RCC 7860 (cell line): ENCODE results near the gene CD38.
"Not testable (repeated sequence)": the region's sequence is repeated elsewhere in the genome, so short reads cannot be mapped to it uniquely, and the experiment has no call there.

Experiments
- DNase-seq: peaks from one replicate; pipeline ENCODE4 v3.0.0-alpha.2; 2015; ENCODE audit warnings: low spot score
- FAIRE-seq: peaks from 2 replicates; lab custom pipeline; 2012; peaks lifted over from hg19 to GRCh38; lab: Jason Lieb, UNC

The CD38 gene

DNA sequence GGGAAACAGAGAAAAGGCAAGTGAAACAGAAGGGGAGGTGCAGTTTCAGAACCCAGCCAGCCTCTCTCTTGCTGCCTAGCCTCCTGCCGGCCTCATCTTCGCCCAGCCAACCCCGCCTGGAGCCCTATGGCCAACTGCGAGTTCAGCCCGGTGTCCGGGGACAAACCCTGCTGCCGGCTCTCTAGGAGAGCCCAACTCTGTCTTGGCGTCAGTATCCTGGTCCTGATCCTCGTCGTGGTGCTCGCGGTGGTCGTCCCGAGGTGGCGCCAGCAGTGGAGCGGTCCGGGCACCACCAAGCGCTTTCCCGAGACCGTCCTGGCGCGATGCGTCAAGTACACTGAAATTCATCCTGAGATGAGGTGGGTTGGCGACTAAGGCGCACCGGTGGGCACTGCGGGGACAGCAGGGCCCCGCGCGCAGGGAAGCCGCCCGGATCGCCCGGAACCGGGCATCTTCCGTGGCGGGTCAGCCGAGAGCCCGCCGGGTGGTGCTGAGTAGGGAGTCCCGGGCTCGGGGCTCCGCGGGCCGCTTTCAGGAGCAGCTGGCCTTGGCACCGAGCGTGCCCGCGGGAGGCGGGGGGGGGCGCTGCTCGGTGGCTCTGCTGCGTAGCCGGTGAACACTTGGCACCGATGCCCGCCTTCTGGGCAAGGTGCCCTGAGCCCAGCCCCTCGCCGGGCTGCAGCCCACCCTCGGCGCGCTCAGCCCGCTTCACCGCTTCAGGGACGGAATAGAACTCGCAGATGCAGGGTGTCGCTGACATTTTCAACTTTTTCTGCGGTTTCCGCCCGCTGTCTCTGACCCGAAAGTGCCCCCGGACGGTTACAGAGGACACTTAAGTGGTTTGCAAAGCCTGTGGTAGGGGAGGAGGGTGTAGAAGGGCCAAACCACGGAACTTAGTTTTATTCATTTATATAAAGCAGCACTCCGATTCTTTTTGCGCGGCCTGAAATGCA is at the start of gene CD38:
TSS of gene CD38 (plus strand) at position 40 of the 953 bp plus-strand sequence. CDS start at position 127, 87 bp downstream.
- FAIRE-seq (no peak), DNase-seq (no peak)

DNA sequence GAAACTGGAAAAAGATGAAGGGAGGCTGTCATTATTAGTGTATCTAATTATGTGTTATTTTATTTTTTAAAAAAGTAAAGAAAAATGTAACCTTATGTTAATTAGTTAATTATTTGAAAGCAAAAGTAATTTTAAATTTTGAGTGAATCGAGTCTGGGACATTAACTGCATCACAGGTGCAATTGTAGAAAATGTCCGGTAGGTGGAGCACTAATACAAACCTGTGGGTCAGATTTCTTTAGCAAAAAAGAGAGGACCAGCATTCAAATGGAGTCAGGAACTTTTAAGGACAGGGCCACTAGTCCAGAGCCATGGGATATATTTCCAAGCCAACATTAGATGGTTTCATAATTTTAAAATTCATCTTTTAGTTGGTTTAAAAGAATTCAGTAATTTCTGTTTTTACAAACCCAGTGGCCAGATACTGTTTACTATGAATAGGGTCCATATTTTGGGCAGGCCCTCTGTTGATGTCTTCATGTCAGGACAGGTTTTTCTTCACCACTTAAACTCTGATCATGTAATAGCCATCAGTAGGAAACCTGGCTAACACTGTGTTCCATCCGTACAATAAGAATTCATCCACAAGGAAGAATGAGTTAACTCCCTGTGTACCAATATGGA is 48.1 kb upstream of the CD38 start:
- DNase-seq (peak; percentile 44), FAIRE-seq (peak; percentile 90)

DNA sequence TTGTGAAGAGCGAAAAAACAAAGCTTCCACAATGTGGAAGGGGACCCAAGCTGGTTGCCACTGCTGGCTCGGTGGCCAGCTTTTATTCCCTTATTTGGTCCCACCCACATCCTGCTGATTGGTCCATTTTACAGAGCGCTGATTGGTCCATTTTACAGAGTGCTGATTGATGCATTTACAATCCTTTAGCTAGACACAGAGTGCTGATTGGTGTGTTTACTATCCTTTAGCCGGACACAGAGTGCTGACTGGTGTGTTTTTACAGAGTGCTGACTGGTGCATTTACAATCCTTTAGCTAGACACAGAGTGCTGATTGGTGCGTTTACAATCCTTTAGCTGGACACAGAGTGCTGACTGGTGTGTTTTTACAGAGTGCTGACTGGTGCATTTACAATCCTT is 45.1 kb upstream of the CD38 start:
- FAIRE-seq, DNase-seq: not testable (repeated sequence)

DNA sequence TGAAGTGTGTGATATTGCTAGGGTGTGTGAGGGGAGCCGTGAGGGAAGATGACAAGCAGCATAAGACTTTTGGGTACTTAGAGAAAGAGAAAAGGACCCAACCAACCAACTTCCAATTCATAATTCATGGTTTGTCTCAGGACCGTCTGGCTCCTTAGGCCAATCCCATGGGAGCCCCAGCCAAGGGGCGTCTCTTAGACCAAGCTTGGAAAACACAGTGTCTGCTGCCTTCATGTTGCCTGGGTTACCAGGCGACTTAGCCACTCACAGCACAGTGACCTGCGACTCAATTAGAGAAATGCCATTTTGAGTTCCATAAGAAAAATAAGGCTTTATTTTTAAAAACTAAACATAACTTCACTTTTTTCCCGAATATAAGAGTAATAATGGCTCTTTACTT is 42.6 kb upstream of the CD38 start:
- DNase-seq (no peak), FAIRE-seq (no peak)

DNA sequence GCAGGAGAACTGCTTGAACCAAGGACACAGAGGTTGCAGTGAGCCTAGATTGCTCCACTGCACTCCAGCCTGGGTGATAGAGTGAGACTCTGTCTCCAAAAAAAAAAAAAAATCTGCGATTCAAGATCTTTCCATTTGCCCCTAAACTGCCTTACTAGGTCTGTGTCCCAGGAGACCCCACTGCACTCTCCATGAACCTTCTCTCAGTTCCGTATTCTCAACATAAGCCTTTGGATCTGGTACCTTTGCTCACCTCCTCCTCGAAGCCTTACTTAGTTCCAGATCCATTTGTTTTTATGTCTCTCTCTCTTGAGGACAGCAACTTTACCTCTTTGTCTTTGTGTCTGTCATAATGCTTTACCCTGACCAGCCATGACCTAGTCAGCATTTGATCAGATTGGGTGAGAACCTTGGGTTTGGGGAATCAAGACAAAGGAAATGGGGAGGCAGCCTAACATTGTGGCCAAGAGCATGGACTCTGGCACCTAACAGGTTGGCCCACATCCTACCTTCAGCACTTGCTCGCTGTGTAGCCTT is 41.5 kb upstream of the CD38 start:
- no peak for FAIRE-seq

DNA sequence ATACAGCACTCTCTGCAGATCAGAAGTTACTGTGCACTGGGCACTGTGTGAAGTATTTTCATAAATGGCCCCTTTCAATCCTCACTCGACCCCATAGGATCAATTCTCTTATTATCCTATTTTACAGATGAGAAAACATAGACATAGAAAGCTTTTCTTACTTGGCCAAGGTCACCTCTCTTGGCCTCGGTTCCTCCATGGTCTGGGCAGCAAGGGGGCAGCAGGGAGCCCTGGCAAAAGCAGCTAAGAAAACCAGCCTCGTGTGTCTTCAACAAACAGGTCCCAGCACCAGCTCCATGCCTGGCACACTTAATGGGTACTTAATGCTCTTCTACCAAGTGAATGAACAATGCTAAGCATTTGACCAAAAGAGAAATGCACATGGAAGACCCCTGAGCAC is 40.9 kb upstream of the CD38 start:
- no peak for DNase-seq
- no peak for FAIRE-seq

More for the DNA sequence above, 41.5 kb upstream of the CD38 start:
- DNase-seq = no peak

DNA sequence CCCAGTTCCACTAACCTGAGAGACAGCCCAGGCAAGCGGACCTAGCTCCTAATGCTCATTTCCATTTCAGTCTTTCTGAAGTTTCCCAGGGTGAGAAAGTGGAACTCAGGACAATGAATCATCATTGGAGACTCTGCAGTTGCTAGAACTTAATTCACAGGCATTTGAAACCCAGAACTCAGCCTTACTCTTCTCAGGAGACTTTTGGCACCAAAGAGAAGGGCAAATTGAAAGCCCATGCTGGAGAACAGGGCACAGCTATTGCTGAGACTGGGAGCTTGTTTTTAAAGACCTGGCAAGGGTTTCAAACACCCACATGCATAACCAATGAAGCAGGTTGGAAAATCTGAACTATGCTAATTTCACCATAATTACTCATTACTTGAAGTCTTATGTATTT is 39.3 kb upstream of the CD38 start:
- FAIRE-seq (no peak), DNase-seq (no peak)

DNA sequence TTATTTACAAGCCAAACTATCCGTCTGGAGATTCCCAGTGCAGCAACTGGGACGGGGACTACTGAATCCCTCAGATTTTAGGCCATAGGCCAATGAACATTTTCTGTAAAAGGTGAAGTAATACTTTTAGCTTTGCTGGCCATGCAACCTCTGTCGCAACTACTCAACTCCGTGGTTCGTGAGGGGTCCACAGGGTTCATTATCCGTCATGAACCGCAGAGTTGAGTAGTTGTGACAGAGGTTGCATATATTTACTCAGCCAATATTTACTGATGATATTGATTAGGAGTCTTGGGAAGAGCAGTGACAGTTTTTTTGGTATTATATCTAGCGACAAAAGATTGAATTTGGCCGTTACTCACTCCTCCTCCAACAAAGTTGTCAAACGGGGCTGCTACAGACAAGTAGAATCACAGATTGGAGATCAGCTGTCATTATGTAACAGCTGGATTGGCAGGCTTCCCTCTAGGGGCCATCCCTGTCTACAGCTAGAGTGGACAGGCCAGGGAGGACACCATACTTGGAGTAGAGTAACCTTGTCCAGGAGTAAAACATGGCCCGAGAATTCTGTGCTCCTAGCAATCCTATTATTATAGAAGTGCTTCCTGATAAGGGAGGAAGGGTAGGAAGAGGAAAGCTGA is 37.2 kb upstream of the CD38 start:
- DNase-seq (no peak), FAIRE-seq (no peak)

DNA sequence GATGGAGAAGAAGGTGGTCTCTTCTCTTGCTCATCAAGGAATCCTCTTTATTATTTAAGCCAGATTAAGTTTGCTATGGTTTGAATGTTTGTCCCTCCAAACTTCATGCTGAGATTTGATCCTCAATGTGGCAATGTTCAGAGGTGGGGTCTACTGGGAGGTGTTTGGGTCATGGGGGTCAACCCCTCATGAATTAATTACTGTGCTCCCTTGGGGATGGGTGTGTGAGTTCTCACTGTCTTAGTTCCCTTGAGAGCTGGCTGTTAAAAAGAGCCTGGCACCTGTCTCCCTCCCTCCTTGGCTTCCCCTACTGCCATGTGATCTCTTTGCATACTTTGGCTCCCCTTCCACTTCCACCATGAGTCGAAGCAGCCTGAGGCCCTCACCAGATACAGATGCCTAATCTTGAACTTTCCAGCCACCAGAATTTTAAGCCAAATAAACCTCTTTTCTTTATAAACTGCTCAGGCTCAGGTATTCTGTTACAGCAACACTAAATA is 36.0 kb upstream of the CD38 start:
- no peak for FAIRE-seq
- no peak for DNase-seq

DNA sequence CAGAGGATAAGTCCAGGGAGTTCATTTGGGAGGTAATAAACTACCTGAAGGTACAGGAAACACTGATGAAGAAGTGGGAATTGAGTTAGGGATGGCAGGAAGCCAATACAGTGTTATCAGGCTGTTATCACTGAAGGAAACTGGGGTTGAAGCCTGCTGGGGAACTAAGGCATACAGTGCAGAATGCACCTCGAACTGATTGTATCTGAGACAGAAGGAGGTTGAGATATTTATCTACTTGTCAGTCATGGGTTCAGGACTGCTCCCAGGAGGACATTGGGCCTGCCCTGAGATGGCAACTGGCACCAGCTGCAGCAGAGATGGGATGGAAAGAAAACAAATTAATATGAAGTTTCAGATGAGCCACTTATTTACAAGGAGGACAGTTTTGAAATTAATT is 35.5 kb upstream of the CD38 start:
- FAIRE-seq = no peak
- DNase-seq = no peak

DNA sequence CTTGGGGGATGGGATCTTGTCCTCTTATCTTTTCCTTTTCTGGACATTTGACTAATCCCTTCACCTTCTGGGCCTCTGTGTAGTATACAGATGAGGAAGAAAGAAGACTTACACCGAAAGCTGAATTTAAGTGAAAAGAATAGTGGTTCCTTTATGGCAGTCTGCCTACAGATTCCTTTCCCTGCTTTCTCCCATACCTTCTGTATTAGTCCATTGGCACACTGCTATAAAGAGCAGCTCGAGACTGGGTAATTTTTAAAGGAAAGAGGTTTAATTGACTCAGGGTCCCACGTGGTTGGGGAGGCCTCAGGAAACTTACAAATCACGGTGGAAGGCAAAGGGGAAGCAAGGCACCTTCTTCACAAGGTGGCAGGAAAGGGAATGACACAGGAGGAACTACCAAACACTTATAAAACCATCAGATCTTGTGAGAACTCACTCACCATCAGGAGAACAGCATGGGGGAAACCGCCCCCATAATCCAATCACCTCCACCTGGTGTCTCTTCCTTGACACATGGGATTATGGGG is 34.0 kb upstream of the CD38 start:
- FAIRE-seq (no peak), DNase-seq (no peak)

DNA sequence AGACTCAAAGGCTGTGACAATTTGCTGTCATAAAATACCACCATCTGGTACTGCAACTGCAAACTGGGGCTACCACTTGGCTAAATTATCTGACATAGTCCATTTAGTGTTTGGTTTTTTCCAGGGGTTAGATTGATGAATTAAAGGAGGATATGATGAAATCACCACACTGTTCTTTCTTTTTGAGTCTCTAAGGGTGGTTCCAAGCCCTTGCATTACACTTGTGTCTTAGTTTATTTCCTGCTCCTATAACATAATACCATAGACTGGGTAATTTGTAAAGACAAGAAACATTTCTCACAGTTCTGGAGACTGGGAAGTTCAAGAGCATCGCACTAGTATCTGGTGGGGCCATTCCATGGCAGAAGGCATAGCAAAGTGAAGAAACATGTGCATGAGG is 32.0 kb upstream of the CD38 start:
- FAIRE-seq = no peak
- no peak for DNase-seq

DNA sequence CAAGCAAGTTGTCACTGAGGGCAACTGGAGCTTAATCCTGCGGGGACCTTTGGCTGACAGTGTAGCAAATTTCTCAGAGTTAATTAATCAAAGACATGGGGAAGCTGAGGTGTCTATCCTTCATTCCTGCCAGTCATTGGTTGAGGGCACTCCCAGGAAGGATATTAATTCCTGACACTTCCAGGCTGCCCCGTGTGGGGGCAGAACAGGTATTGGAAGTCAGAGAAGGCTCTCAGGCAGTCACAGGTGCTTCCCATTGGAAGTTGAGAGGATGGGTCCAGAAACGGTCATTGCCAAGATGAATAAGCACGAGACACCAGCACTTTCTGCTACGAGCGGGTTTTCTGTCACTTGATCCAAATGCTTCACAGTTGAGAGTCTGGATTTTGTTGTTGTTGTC is 29.1 kb upstream of the CD38 start:
- FAIRE-seq (no peak), DNase-seq (no peak)

DNA sequence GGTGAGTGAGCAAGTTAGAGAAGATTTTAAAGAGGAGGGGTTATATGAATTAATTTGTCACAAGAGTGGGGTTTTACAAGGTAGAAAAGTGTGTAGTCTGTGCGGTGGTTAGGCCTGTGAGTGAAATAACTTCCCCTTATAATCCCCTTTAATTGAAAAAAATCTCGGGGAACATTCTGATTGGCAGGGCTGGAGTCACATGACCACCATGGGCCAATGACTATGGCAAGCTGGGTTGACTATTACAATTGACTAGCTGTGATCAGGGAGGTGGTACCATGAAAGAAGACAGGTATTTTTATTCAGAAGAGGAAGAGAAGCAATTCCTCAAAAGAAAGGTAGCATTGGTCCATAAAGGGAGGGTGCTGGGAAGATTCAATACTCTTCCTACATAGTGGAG is 27.0 kb upstream of the CD38 start:
- DNase-seq = no peak
- no peak for FAIRE-seq

DNA sequence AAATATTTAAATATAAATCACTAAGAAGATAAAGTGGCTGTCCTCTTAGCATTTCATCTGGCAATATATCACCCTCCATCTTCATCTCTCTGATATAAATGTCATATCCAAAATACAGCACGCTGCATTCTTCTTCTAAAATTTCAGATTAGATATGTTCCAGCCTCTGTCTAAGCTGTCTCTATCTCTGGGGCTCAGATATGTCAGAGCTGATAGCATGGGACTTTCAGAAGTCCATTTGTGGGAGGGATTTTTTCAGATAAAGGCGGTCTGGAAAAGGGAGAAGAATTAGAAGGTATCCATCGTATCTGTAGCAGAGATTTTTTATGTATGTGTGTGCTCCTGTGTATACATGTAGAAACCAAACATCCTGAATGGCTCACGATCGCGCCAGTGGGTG is 25.0 kb upstream of the CD38 start:
- DNase-seq (no peak), FAIRE-seq (no peak)

DNA sequence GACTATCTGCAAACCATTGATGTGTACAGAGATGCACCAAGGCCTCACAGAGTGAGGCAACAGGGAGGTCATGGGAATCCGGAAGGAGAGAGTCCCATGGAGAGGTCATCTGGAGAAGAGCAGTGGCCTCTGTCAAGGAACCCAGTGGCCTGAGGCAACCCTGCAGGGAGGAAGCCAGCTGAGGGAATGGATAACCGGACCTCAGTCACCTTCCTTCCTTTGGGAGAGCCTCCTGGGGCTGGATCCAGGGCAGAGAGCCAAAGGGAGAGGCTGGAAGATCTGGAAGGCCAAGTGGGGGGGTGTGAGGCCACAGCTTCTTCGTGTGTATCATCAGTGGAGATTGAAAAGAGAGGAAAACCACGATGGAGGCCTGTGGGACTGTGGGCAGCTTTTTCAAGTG is 24.3 kb upstream of the CD38 start:
- DNase-seq (no peak), FAIRE-seq (no peak)

DNA sequence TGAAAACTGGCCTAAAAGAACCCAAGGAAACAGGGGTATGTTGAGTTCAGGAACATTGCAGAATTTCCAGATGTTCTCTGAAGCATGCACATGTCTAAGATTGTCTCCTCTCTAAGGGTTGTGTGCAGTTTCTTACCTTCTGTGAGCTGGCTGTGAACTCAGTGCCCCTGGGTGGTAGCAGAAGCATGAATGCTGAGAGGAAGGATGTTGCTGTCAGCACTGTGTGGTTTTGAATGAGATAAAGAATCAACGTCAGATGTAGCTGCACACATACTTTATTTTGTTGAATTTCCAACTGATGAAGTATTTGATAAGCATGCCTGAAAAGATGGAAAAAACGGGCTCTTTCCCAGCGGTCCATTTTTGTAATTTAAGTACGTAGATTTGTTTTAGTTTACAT is 23.8 kb upstream of the CD38 start:
- FAIRE-seq = no peak

DNA sequence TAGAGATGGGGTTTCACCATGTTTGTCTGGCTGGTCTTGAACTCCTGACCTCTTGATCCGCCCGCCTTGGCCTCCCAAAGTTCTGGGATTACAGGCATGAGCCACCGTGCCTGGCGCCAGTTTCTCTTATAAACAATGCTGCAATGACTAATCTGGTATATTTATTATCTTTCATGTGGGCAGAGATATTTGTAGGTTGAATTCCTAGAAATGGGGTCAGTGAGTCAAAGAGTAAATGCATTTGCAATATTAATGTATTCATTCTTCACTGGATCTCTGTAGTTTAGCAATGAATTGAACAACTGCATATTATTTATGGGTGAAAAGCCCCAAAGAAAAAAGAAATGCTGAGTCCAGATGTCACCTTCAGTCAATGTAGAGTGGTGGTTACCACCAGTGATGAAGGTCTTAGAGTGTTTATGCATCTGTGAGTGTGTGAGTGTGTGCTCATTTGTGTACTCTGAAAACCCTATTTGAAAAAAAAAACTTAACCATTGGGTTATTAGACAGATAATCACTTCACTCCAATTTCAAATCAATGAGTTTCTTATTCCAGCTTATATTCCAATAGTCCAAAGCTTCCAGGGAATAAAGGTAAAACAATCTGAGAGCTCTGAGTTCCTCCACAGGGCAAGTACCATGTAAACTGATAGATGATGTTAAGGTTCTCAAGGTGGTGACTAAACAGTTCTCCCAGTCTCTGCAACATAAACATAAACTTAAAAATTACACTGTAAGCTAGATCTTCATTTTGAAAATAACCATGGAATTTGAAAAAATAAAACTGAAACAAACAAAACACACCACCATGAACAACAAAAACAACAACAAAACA is 22.6 kb upstream of the CD38 start:
- FAIRE-seq (no peak), DNase-seq (no peak)

More for the DNA sequence above, 23.8 kb upstream of the CD38 start:
- DNase-seq = no peak

DNA sequence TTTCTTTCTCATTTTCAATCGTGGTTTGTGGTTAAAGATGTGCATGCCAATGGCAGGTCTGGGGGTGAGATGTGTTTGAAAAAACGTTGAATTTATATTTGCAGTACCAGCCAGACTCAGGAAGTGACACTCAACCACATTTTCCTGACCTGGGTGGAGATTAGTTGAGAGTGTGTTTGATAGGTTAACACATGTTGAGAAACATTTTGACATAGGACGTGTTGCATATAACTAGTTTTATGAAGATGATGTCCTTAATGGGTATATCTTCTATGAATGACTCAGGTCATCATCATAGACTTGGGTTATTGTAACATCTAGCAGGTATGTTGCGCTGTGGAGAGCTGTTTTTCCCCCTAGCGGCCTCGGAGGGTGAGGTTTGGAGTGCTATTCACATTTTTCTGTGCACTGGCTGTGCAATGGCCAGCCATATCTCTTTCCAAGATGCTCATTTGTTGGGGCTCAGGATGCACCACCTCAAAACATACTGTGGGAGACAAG is 21.7 kb upstream of the CD38 start:
- DNase-seq = peak; percentile 23
- no peak for FAIRE-seq

DNA sequence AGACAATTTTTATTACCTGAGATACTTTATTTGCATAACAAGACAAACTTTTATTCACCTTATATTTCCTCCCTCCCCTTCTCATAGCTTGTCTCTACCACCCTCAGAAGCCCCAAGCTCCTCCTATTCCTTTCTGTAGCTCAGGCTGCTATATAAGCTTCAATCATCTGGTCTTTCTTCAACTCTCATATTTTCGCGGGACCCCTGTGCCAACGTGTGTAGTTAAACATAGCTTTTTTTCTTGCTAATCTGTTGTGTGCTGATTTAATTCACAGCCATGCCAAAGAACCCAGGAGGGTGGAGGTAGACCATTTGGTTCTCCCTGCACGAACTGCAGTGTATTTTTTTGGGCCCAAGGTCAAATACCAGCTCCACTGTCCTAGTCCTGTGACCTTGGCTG is 21.1 kb upstream of the CD38 start:
- DNase-seq (no peak), FAIRE-seq (no peak)
